Activated CD8-positive, alpha-beta memory T cell treated with anti-CD3 and anti-CD28 coated beads for 36 hours (primary cell): ENCODE measurements around the gene YAP1. TPM values are rescaled to one million over a fixed set of nuclear protein-coding genes. Genes with fewer than 3 reads are reported as not detected.

ENCODE experiments used
- CTCF ChIA-PET: fragments of 350-600 bp; sonication (Branson Sonifier 250); formaldehyde crosslinking; loops from one replicate; lab custom pipeline; 2021; ENCODE audit warnings: antibody characterized with exemption; lab: Charles Lee
- POLR2A ChIA-PET: fragments of 350-600 bp; sonication (Branson Sonifier 250); formaldehyde crosslinking; loops from one replicate; lab custom pipeline; 2021; ENCODE audit warnings: antibody characterized with exemption; lab: Charles Lee
- total RNA-seq, 2 experiments: library from RNA; stranded (reverse); gene quantifications; one replicate each; pipeline ENCODE4 v1.2.3, GENCODE V29; 2021

The YAP1 gene
- under 1 TPM; 0.04 to 0.11 TPM for total RNA-seq

GRCh38 chr11:102109896-102110760 lies at the start of gene YAP1:
Gene YAP1, plus strand, starts transcription at chr11:102110447. Its CDS starts 402 bp downstream, at chr11:102110849.
- ChIA-PET CTCF (no interaction called here), POLR2A (no interaction called here)

- CTCF ChIA-PET = no interaction called here
- POLR2A ChIA-PET = no interaction called here
Measured at GRCh38 chr11:102061276-102061675, 49.0 kb upstream of the YAP1 start.

GRCh38 chr11:102062106-102062505 lies 48.1 kb upstream of the YAP1 start:
- CTCF ChIA-PET = no interaction called here
- POLR2A ChIA-PET = interaction anchor here (0.5 kb wide), 1 partner anchor 109 kb away, joined by 3 read pairs; no protein-coding TSS in a partner anchor

GRCh38 chr11:102064316-102064715 lies 45.9 kb upstream of the YAP1 start:
- POLR2A ChIA-PET = no interaction called here

GRCh38 chr11:102070766-102071165 lies 39.5 kb upstream of the YAP1 start:
- ChIA-PET POLR2A (no interaction called here), CTCF (no interaction called here)

More at GRCh38 chr11:102064316-102064715, 45.9 kb upstream of the YAP1 start:
- CTCF ChIA-PET = no interaction called here

- CTCF ChIA-PET = no interaction called here
- POLR2A ChIA-PET = no interaction called here
Measured at GRCh38 chr11:102071497-102072472, 38.5 kb upstream of the YAP1 start.

- POLR2A ChIA-PET = no interaction called here
Measured at GRCh38 chr11:102073253-102073652, 37.0 kb upstream of the YAP1 start.

GRCh38 chr11:102079625-102080024 lies 30.6 kb upstream of the YAP1 start:
- CTCF ChIA-PET = no interaction called here
- POLR2A ChIA-PET = no interaction called here

More at GRCh38 chr11:102073253-102073652, 37.0 kb upstream of the YAP1 start:
- CTCF ChIA-PET = no interaction called here

GRCh38 chr11:102081313-102081712 lies 28.9 kb upstream of the YAP1 start:
- CTCF ChIA-PET = no interaction called here
- POLR2A ChIA-PET = no interaction called here

GRCh38 chr11:102085864-102086551 lies 24.2 kb upstream of the YAP1 start:
- ChIA-PET CTCF (no interaction called here), POLR2A (no interaction called here)

- POLR2A ChIA-PET = no interaction called here
- CTCF ChIA-PET = no interaction called here
Measured at GRCh38 chr11:102097186-102097585, 13.1 kb upstream of the YAP1 start.

GRCh38 chr11:102099755-102100154 lies 10.5 kb upstream of the YAP1 start:
- ChIA-PET CTCF (no interaction called here), POLR2A (no interaction called here)

- POLR2A ChIA-PET = no interaction called here
- CTCF ChIA-PET = no interaction called here
Measured at GRCh38 chr11:102108734-102109440, 1.4 kb upstream of the YAP1 start.

- ChIA-PET CTCF (no interaction called here), POLR2A (no interaction called here)
Measured at GRCh38 chr11:102110761-102111010, 439 bp downstream of the YAP1 start.

GRCh38 chr11:102111011-102111786 lies 952 bp downstream of the YAP1 start:
- POLR2A ChIA-PET = no interaction called here
- CTCF ChIA-PET = no interaction called here

- POLR2A ChIA-PET = no interaction called here
- CTCF ChIA-PET = no interaction called here
Measured at GRCh38 chr11:102111787-102112508, 1.7 kb downstream of the YAP1 start.

GRCh38 chr11:102112509-102112821 lies 2.2 kb downstream of the YAP1 start:
- ChIA-PET POLR2A (no interaction called here), CTCF (no interaction called here)

GRCh38 chr11:102114032-102114431 lies 3.8 kb downstream of the YAP1 start:
- POLR2A ChIA-PET = no interaction called here
- CTCF ChIA-PET = no interaction called here
